H7 (cell line): Measurements from ENCODE around the gene AQP9. TPM values are rescaled to one million over a fixed set of nuclear protein-coding genes. Genes with fewer than 3 reads are reported as not detected.
"Not testable (repeated sequence)": the region's sequence is repeated elsewhere in the genome, so short reads cannot be mapped to it uniquely, and the experiment has no call there.

Experiments used
- DNase-seq: peaks from one replicate; pipeline ENCODE4 v3.0.0; 2012
- H3K27me3 ChIP-seq: 2 replicates; pipeline ENCODE4 v1.6.0; 2011; ENCODE audit warnings: mild to moderate bottlenecking, low read length; ENCODE audit not compliant: control insufficient read depth, insufficient read depth
- H3K36me3 ChIP-seq: replicated peaks from 2 replicates; pipeline ENCODE4 v1.5.1; 2011; ENCODE audit warnings: low read length; ENCODE audit not compliant: control insufficient read depth, insufficient read depth
- H3K4me3 ChIP-seq: 2 replicates; pipeline ENCODE4 v1.5.1; 2011; ENCODE audit warnings: low read depth, mild to moderate bottlenecking, control low read depth, low read length, moderate library complexity; ENCODE audit not compliant: insufficient read depth
- total RNA-seq: library from RNA; depleted of rRNA; stranded (reverse); fragments of >200 nt; shearing (Covaris generic); gene quantifications from 2 replicates; pipeline ENCODE4 v1.2.3, GENCODE V29; 2014

AQP9 gene
- total RNA-seq, 1 experiment from 2014 or later: not detected

GRCh38 chr15:58179741-58180381 is 41.7 kb downstream of the AQP9 start:
- no peak for DNase-seq
- H3K4me3 ChIP-seq: no peak overlapping the region
- no peaks in the 10 kb centered on the region for H3K27me3 ChIP-seq
- no peaks in the 10 kb centered on the region for H3K36me3 ChIP-seq

GRCh38 chr15:58182460-58183163 is 44.4 kb downstream of the AQP9 start:
- Histone ChIP-seq H3K27me3 (no peaks in the 10 kb centered on the region), H3K4me3 (no peak overlapping the region), H3K36me3 (no peaks in the 10 kb centered on the region)
- DNase-seq: peak; percentile 73

- Histone ChIP-seq H3K4me3 (no peak overlapping the region), H3K36me3 (no peaks in the 10 kb centered on the region), H3K27me3 (no peaks in the 10 kb centered on the region)
- DNase-seq: no peak
Observed at GRCh38 chr15:58185439-58185838, 47.3 kb downstream of the AQP9 start.

- no peak for DNase-seq
- no peak overlapping the region for H3K4me3 ChIP-seq
- no peaks in the 10 kb centered on the region for H3K36me3 ChIP-seq
- H3K27me3 ChIP-seq: no peaks in the 10 kb centered on the region
Observed at GRCh38 chr15:58189148-58189811, 51.1 kb downstream of the AQP9 start.

GRCh38 chr15:58190419-58190818 is 52.2 kb downstream of the AQP9 start:
- no peaks in the 10 kb centered on the region for H3K27me3 ChIP-seq
- no peak for DNase-seq
- H3K36me3 ChIP-seq: no peaks in the 10 kb centered on the region
- H3K4me3 ChIP-seq: no peak overlapping the region

- DNase-seq, H3K36me3 ChIP-seq, H3K27me3 ChIP-seq, H3K4me3 ChIP-seq: not testable (repeated sequence)
Observed at GRCh38 chr15:58193636-58194035, 55.5 kb downstream of the AQP9 start.

- H3K4me3 ChIP-seq: no peak overlapping the region
- no peaks in the 10 kb centered on the region for H3K27me3 ChIP-seq
- DNase-seq: no peak
- no peaks in the 10 kb centered on the region for H3K36me3 ChIP-seq
Observed at GRCh38 chr15:58200739-58201138, 62.6 kb downstream of the AQP9 start.

- Histone ChIP-seq H3K36me3 (no peaks in the 10 kb centered on the region), H3K4me3 (no peak overlapping the region), H3K27me3 (no peaks in the 10 kb centered on the region)
- no peak for DNase-seq
Observed at GRCh38 chr15:58201516-58201915, 63.3 kb downstream of the AQP9 start.

GRCh38 chr15:58203537-58203936 is 65.4 kb downstream of the AQP9 start:
- Histone ChIP-seq H3K4me3 (no peak overlapping the region), H3K27me3 (no peaks in the 10 kb centered on the region), H3K36me3 (no peaks in the 10 kb centered on the region)
- no peak for DNase-seq

- DNase-seq: no peak
- Histone ChIP-seq H3K27me3 (no peaks in the 10 kb centered on the region), H3K4me3 (no peak overlapping the region), H3K36me3 (no peaks in the 10 kb centered on the region)
Observed at GRCh38 chr15:58206151-58206550, 68.0 kb downstream of the AQP9 start.

GRCh38 chr15:58208217-58208616 is 70.0 kb downstream of the AQP9 start:
- not testable (repeated sequence) for DNase-seq, H3K27me3 ChIP-seq

GRCh38 chr15:58209007-58209481 is 70.9 kb downstream of the AQP9 start:
- H3K27me3 ChIP-seq, H3K4me3 ChIP-seq, DNase-seq: not testable (repeated sequence)

More at GRCh38 chr15:58208217-58208616, 70.0 kb downstream of the AQP9 start:
- H3K36me3 ChIP-seq, H3K4me3 ChIP-seq: not testable (repeated sequence)

GRCh38 chr15:58210031-58210430 is 71.8 kb downstream of the AQP9 start:
- not testable (repeated sequence) for DNase-seq, H3K27me3 ChIP-seq, H3K4me3 ChIP-seq, H3K36me3 ChIP-seq

More at GRCh38 chr15:58209007-58209481, 70.9 kb downstream of the AQP9 start:
- H3K36me3 ChIP-seq: not testable (repeated sequence)

- no peaks in the 10 kb centered on the region for H3K36me3 ChIP-seq
- H3K4me3 ChIP-seq: no peak overlapping the region
- no peaks in the 10 kb centered on the region for H3K27me3 ChIP-seq
- DNase-seq: peak; percentile 46
Observed at GRCh38 chr15:58212909-58213526, 74.8 kb downstream of the AQP9 start.
